Endothelial cell of umbilical vein (primary cell): ENCODE data around the gene GIPR. TPM values are rescaled to one million over a fixed set of nuclear protein-coding genes. Genes with fewer than 3 reads are reported as not detected.

ENCODE experiments used
- BruUV-seq: library from RNA; stranded (reverse); fragments of 400-500 nt; replicated peaks from 2 replicates; lab custom pipeline; 2021; lab: Mats Ljungman, UMichigan
- CTCF ChIA-PET: fragments of 300-600, 350-600 bp; sonication (Branson Sonifier 250); formaldehyde crosslinking; loops from one replicate; lab custom pipeline; 2021; ENCODE audit warnings: antibody characterized with exemption, inconsistent platforms; lab: Charles Lee
- POLR2A ChIA-PET: fragments of 300-600, 350-600 bp; sonication (Branson Sonifier 250); formaldehyde crosslinking; loops from one replicate; lab custom pipeline; 2021; ENCODE audit warnings: antibody characterized with exemption, inconsistent platforms; lab: Charles Lee
- DNase-seq: peaks from one replicate; pipeline ENCODE4 v3.0.0-alpha.2; 2011; ENCODE audit warnings: low read depth, low spot score
- FAIRE-seq: peaks from 2 replicates; lab custom pipeline; 2011; peaks lifted over from hg19 to GRCh38; lab: Jason Lieb, UNC
- H2AFZ ChIP-seq: 2 replicates; pipeline ENCODE4 v1.6.0; 2012; ENCODE audit warnings: low read depth, low read length, control low read depth, inconsistent platforms
- H3K27ac ChIP-seq: 2 replicates; pipeline ENCODE4 v1.5.1; 2011; ENCODE audit warnings: low read depth, mild to moderate bottlenecking, control low read depth, low read length, moderate library complexity; ENCODE audit not compliant: insufficient read depth
- H3K27me3 ChIP-seq, 2 experiments: 2 replicates each; pipeline versions ENCODE4 v1.6.0 to v1.6.1; 2011; ENCODE audit warnings: low read length in 2 of 2, mixed read lengths in 1 of 2; ENCODE audit not compliant: control insufficient read depth in 2 of 2, insufficient read depth in 2 of 2
- H3K36me3 ChIP-seq, 2 experiments: 2 replicates in 1 of 2; 3 replicates in 1 of 2; pipeline ENCODE4 v1.5.1; 2011; ENCODE audit warnings: low read length in 2 of 2, mild to moderate bottlenecking in 1 of 2, moderate library complexity in 1 of 2; ENCODE audit not compliant: control insufficient read depth in 2 of 2, insufficient read depth in 2 of 2; ENCODE audit errors: extremely low read depth in 1 of 2
- H3K4me1 ChIP-seq: 3 replicates; pipeline ENCODE4 v1.5.1; 2011; ENCODE audit warnings: mild to moderate bottlenecking, low read length; ENCODE audit not compliant: control insufficient read depth, insufficient read depth; ENCODE audit errors: extremely low read depth
- H3K4me2 ChIP-seq: 2 replicates; pipeline ENCODE4 v1.6.1; 2011; ENCODE audit warnings: low read length, control low read depth, mixed read lengths; ENCODE audit not compliant: insufficient read depth
- H3K4me3 ChIP-seq, 3 experiments: fragments of 200-600 bp in 1 of 3; sonication (generic), shearing (Covaris generic) in 1 of 3; replicated peaks in 1 of 3; 2 replicates each; pipeline ENCODE4 v1.5.1; 2011 to 2016; ENCODE audit warnings: control low read depth in 3 of 3, low read length in 3 of 3, mild to moderate bottlenecking in 2 of 3, inconsistent platforms in 1 of 3, low read depth in 1 of 3, moderate library complexity in 1 of 3; ENCODE audit not compliant: insufficient read depth in 1 of 3
- H3K79me2 ChIP-seq: 2 replicates; pipeline ENCODE4 v1.6.0; 2012; ENCODE audit warnings: low read length, inconsistent platforms; ENCODE audit not compliant: control insufficient read depth, insufficient read depth
- H3K9ac ChIP-seq: replicated peaks from 2 replicates; pipeline ENCODE3; 2011; ENCODE audit warnings: low read length, control low read depth; ENCODE audit not compliant: insufficient read depth; ENCODE audit errors: extremely low read depth
- H3K9me1 ChIP-seq: replicated peaks from 3 replicates; pipeline ENCODE4 v1.6.0; 2011; ENCODE audit warnings: mild to moderate bottlenecking, low read length; ENCODE audit not compliant: control insufficient read depth, insufficient read depth; ENCODE audit errors: extremely low read depth
- H3K9me3 ChIP-seq: replicated peaks from 2 replicates; pipeline ENCODE4 v1.5.1; 2012; ENCODE audit warnings: low read length, inconsistent platforms; ENCODE audit not compliant: control insufficient read depth, insufficient read depth
- H4K20me1 ChIP-seq: replicated peaks from 2 replicates; pipeline ENCODE3; 2011; ENCODE audit warnings: mild to moderate bottlenecking, low read length; ENCODE audit not compliant: control insufficient read depth, insufficient read depth; ENCODE audit errors: extremely low read depth
- CTCF ChIP-seq, 2 donors: IDR thresholded peaks; 1 replicate in 1 of 2; 2 replicates in 1 of 2; pipeline ENCODE4 v1.5.1; 2011; ENCODE audit warnings: low read length in 2 of 2, mild to moderate bottlenecking in 2 of 2, moderate library complexity in 2 of 2, control low read depth in 1 of 2, inconsistent platforms in 1 of 2, low read depth in 1 of 2; ENCODE audit not compliant: insufficient read depth in 1 of 2; ENCODE audit errors: extremely low read depth in 1 of 2
- EZH2 ChIP-seq: IDR thresholded peaks from 2 replicates; pipeline ENCODE4 v1.6.1; 2012; ENCODE audit warnings: borderline replicate concordance, low read depth, mild to moderate bottlenecking, moderate library complexity, low read length, inconsistent platforms; ENCODE audit not compliant: severe bottlenecking
- FOS ChIP-seq: IDR thresholded peaks from 2 replicates; pipeline ENCODE4 v1.6.1; 2011; ENCODE audit warnings: mild to moderate bottlenecking, low read length, moderate library complexity, borderline replicate concordance; ENCODE audit not compliant: insufficient read depth
- GATA2 ChIP-seq: IDR thresholded peaks from 2 replicates; pipeline ENCODE4 v1.7.0; 2011; ENCODE audit warnings: low read depth, mild to moderate bottlenecking, moderate library complexity, mixed read lengths, low read length; ENCODE audit not compliant: insufficient read length, insufficient read depth
- JUN ChIP-seq: IDR thresholded peaks from 2 replicates; pipeline ENCODE4 v1.6.1; 2011; ENCODE audit warnings: borderline replicate concordance, low read depth; ENCODE audit not compliant: insufficient read length, insufficient read depth
- MAX ChIP-seq: IDR thresholded peaks from 2 replicates; pipeline ENCODE4 v1.6.1; 2011; ENCODE audit not compliant: insufficient read depth, insufficient read length
- MYC ChIP-seq: IDR thresholded peaks from one replicate; pipeline ENCODE4 v1.6.1; 2011; ENCODE audit warnings: mild to moderate bottlenecking, low read depth, low read length
- POLR2A ChIP-seq: IDR thresholded peaks from 2 replicates; pipeline ENCODE4 v1.6.1; 2012; ENCODE audit warnings: low read depth, mild to moderate bottlenecking, control low read depth, low read length
- POLR2AphosphoS5 ChIP-seq: IDR thresholded peaks from 2 replicates; pipeline ENCODE4 v1.6.1; 2012; ENCODE audit warnings: low read depth, mild to moderate bottlenecking, control low read depth, low read length, moderate library complexity; ENCODE audit not compliant: insufficient read depth
- dilution Hi-C: fragments of 300-500 bp; cut with MboI; formaldehyde crosslinking; loops from one replicate; pipeline ENCODE4 v1.15.0; 2019; ENCODE audit warnings: low sequenced_read_pairs; ENCODE audit not compliant: extremely low pct_ligation_motif_present
- intact Hi-C: fragments of 100-400 bp; cut with micrococcal nuclease; formaldehyde crosslinking; loops from one replicate; pipeline ENCODE4 v1.10.0; 2022
- polyA plus RNA-seq, 4 experiments: library from polyadenylated mRNA; depleted of rRNA in 3 of 4; stranded (reverse) in 3 of 4; unstranded in 1 of 4; fragments of >200 nt; gene quantifications; 2 replicates each; pipeline versions ENCODE4 v1.2.1 to v1.2.3, GENCODE V29; 2011 to 2012; ENCODE audit warnings: missing spikeins in 1 of 4
- total RNA-seq: library from RNA; stranded (reverse); gene quantifications from 2 replicates; pipeline ENCODE4 v1.2.3, GENCODE V29; 2021

The GIPR gene
- total and polyA plus RNA-seq, 2 donors (not counting 3 experiments of a cell fraction or from before 2014, with no cell fraction given), result not detected

GRCh38 chr19:45687599-45687998, 19.6 kb downstream of the GIPR start:
- Histone ChIP-seq H3K4me2 (no peak overlapping the region), H4K20me1 (no peaks in the 10 kb centered on the region), H2AFZ (no peak overlapping the region), H3K4me1 (peaks cover 5% of the 10 kb centered on the region), H3K27me3 (no peaks in the 10 kb centered on the region), H3K9me1 (no peaks in the 10 kb centered on the region), H3K79me2 (peaks cover 22% of the 10 kb centered on the region), H3K9ac (no peak overlapping the region), H3K4me3 (no peak overlapping the region), H3K36me3 (peaks cover 4 to 26% of the 10 kb centered on the region in 2 experiments), H3K27ac (no peak overlapping the region), H3K9me3 (no peaks in the 10 kb centered on the region)
- ChIA-PET CTCF (no interaction called here), POLR2A (no interaction called here)
- no peak for TF ChIP-seq MAX
- TF ChIP-seq POLR2A, result no peak
- TF ChIP-seq FOS, result no peak
- no peak for TF ChIP-seq POLR2AphosphoS5
- no peak for TF ChIP-seq GATA2
- TF ChIP-seq MYC, result no peak
- TF ChIP-seq CTCF (IDR thresholded peaks at IDR 0.05; ENCODE audit: extremely low read depth in 1 of 2, insufficient read depth in 1 of 2, low read depth in 1 of 2, low read length in 2 of 2), result no peak
- TF ChIP-seq JUN, result no peak
- TF ChIP-seq EZH2, result no peak
- dilution Hi-C loops (no loop called here), intact Hi-C loops (no loop called here)
- no TSS peak for BruUV-seq
- FAIRE-seq (no peak), DNase-seq (no peak)
